ENCODE results near the gene BSPRY.

BSPRY gene

GRCh38 chr9:113416149-113416721 is 66.9 kb downstream of the BSPRY start:
- no peak overlapping the region for H3K27ac ChIP-seq (ENCODE audit: extremely low read depth, low read depth, low read length)
- H3K4me1 ChIP-seq (ENCODE audit: control insufficient read depth, insufficient read depth, low read length): no peaks in the 10 kb centered on the region
- POLR2A ChIA-PET: interaction anchor here (1.2 kb wide), 1 partner anchor 141 kb away, joined by 3 read pairs; the partner anchor contains the start of gene CDC26
- no peaks in the 10 kb centered on the region for H3K36me3 ChIP-seq (ENCODE audit: control insufficient read depth in 2 of 2, insufficient read depth in 1 of 2, low read length in 2 of 2)
- TF ChIP-seq HOXA7 (CRISPR knock-in tag; IDR thresholded peaks at IDR 0.05; ENCODE audit: borderline replicate concordance) (no peak), REST (tag by site-specific recombination; IDR thresholded peaks at IDR 0.05) (no peak)
- no peak overlapping the region for H3K4me3 ChIP-seq (ENCODE audit: low read depth, low read length)
- CTCF ChIA-PET: no interaction called here
- H3K9me3 ChIP-seq (ENCODE audit: control insufficient read depth, insufficient read depth, low read depth, low read length): no peaks in the 10 kb centered on the region

- Histone ChIP-seq H3K4me3 (ENCODE audit: low read depth, low read length) (no peak overlapping the region), H3K4me1 (ENCODE audit: control insufficient read depth, insufficient read depth, low read length) (no peaks in the 10 kb centered on the region), H3K9me3 (ENCODE audit: control insufficient read depth, insufficient read depth, low read depth, low read length) (no peaks in the 10 kb centered on the region), H3K27ac (ENCODE audit: extremely low read depth, low read depth, low read length) (no peak overlapping the region), H3K36me3 (ENCODE audit: control insufficient read depth in 2 of 2, insufficient read depth in 1 of 2, low read length in 2 of 2) (no peaks in the 10 kb centered on the region)
- POLR2A ChIA-PET: no interaction called here
- no peak for TF ChIP-seq ZBTB48 (tag by site-specific recombination; IDR thresholded peaks at IDR 0.05)
- CTCF ChIA-PET: no interaction called here
Observed at GRCh38 chr9:113417370-113417769, 68.0 kb downstream of the BSPRY start.
